SK-N-SH treated with all-trans-retinoic acid at 6 μM for 48 hours (cell line): ENCODE data around the gene CENPM.

ENCODE experiments used
- ATAC-seq: fragments of 200-7000 bp; cut with Tn5 transposase; 3 replicates; pipeline ENCODE4 v1.9.1; 2020; ENCODE audit warnings: mild to moderate bottlenecking, moderate library complexity
- ARNTL ChIP-seq: fragments of 450-650 bp; formaldehyde crosslinking; IDR thresholded peaks from 2 replicates; pipeline ENCODE4 v1.5.0; 2020; ENCODE audit warnings: low read depth, mild to moderate bottlenecking, moderate library complexity, borderline replicate concordance
- BACH2 ChIP-seq: fragments of 250-450 bp; sonication (Bioruptor Pico); IDR thresholded peaks from 2 replicates; pipeline ENCODE4 v1.9.0; 2021; ENCODE audit warnings: mild to moderate bottlenecking, borderline replicate concordance
- CREB5 ChIP-seq: fragments of 250-450 bp; sonication (Bioruptor Pico); IDR thresholded peaks from 2 replicates; pipeline ENCODE4 v1.5.1; 2020; ENCODE audit warnings: low read depth, mild to moderate bottlenecking, moderate library complexity
- CSRNP3 ChIP-seq: fragments of 250-450 bp; sonication (Bioruptor Pico); IDR thresholded peaks from 2 replicates; pipeline ENCODE4 v1.5.1; 2021; ENCODE audit warnings: mild to moderate bottlenecking, moderate library complexity
- ESRRG ChIP-seq: fragments of 250-450 bp; sonication (Bioruptor Pico); IDR thresholded peaks from 2 replicates; pipeline ENCODE4 v1.6.1; 2021; ENCODE audit warnings: mild to moderate bottlenecking
- GLIS3 ChIP-seq: fragments of 250-450 bp; sonication (Bioruptor Pico); IDR thresholded peaks from 2 replicates; pipeline ENCODE4 v1.5.0; 2020; ENCODE audit warnings: mild to moderate bottlenecking, moderate library complexity
- ISL1 ChIP-seq: fragments of 250-450 bp; sonication (Bioruptor Pico); IDR thresholded peaks from 2 replicates; pipeline ENCODE4 v2.1.2; 2022; ENCODE audit warnings: mild to moderate bottlenecking, moderate library complexity
- OSR1 ChIP-seq: fragments of 250-450 bp; sonication (Bioruptor Pico); IDR thresholded peaks from 2 replicates; pipeline ENCODE4 v1.8.0; 2022; ENCODE audit warnings: moderate library complexity, mild to moderate bottlenecking, inconsistent platforms
- PATZ1 ChIP-seq: fragments of 250-450 bp; sonication (Bioruptor Pico); IDR thresholded peaks from 2 replicates; pipeline ENCODE4 v1.8.0; 2020; ENCODE audit warnings: mild to moderate bottlenecking, moderate library complexity, borderline replicate concordance
- POU6F1 ChIP-seq: fragments of 250-450 bp; sonication (Bioruptor Pico); IDR thresholded peaks from 2 replicates; pipeline ENCODE4 v1.8.0; 2021; ENCODE audit warnings: low read depth, mild to moderate bottlenecking, moderate library complexity, borderline replicate concordance
- PPARA ChIP-seq: fragments of 250-450 bp; sonication (Bioruptor Pico); IDR thresholded peaks from 2 replicates; pipeline ENCODE4 v1.5.0; 2020; ENCODE audit warnings: mild to moderate bottlenecking, borderline replicate concordance
- RARB ChIP-seq: fragments of 250-450 bp; sonication (Bioruptor Pico); IDR thresholded peaks from 2 replicates; pipeline ENCODE4 v1.8.0; 2021; ENCODE audit warnings: mild to moderate bottlenecking, moderate library complexity
- SNAI2 ChIP-seq: fragments of 250-450 bp; sonication (Bioruptor Pico); IDR thresholded peaks from 2 replicates; pipeline ENCODE4 v1.5.0; 2020; ENCODE audit warnings: mild to moderate bottlenecking, moderate library complexity
- TCF4 ChIP-seq: fragments of 250-450 bp; sonication (Bioruptor Pico); IDR thresholded peaks from 2 replicates; pipeline ENCODE4 v1.8.0; 2021; ENCODE audit warnings: mild to moderate bottlenecking, moderate library complexity, borderline replicate concordance
- TOX ChIP-seq: fragments of 250-450 bp; sonication (Bioruptor Pico); IDR thresholded peaks from 2 replicates; pipeline ENCODE4 v1.8.0; 2021; ENCODE audit warnings: mild to moderate bottlenecking, moderate library complexity, borderline replicate concordance
- TSHZ2 ChIP-seq: fragments of 250-450 bp; sonication (Bioruptor Pico); IDR thresholded peaks from 2 replicates; pipeline ENCODE4 v1.5.0; 2020; ENCODE audit warnings: mild to moderate bottlenecking, moderate library complexity
- ZC3H10 ChIP-seq: fragments of 250-450 bp; sonication (Bioruptor Pico); IDR thresholded peaks from 2 replicates; pipeline ENCODE4 v1.5.1; 2021; ENCODE audit warnings: mild to moderate bottlenecking, moderate library complexity
- ZFP3 ChIP-seq: fragments of 250-450 bp; sonication (Bioruptor Pico); IDR thresholded peaks from 2 replicates; pipeline ENCODE4 v1.5.0; 2020; ENCODE audit warnings: mild to moderate bottlenecking, moderate library complexity
- ZNF565 ChIP-seq: fragments of 450-650 bp; formaldehyde crosslinking; conservative IDR thresholded peaks from 2 replicates; pipeline ENCODE4 v1.5.0; 2020; ENCODE audit warnings: low read depth, mild to moderate bottlenecking, moderate library complexity
- ZNF70 ChIP-seq: fragments of 450-650 bp; formaldehyde crosslinking; IDR thresholded peaks from 2 replicates; pipeline ENCODE4 v1.5.0; 2020; ENCODE audit warnings: mild to moderate bottlenecking, moderate library complexity
- ZNF8 ChIP-seq: fragments of 450-650 bp; formaldehyde crosslinking; IDR thresholded peaks from 2 replicates; pipeline ENCODE4 v1.5.0; 2020; ENCODE audit warnings: mild to moderate bottlenecking, moderate library complexity

The CENPM gene

DNA sequence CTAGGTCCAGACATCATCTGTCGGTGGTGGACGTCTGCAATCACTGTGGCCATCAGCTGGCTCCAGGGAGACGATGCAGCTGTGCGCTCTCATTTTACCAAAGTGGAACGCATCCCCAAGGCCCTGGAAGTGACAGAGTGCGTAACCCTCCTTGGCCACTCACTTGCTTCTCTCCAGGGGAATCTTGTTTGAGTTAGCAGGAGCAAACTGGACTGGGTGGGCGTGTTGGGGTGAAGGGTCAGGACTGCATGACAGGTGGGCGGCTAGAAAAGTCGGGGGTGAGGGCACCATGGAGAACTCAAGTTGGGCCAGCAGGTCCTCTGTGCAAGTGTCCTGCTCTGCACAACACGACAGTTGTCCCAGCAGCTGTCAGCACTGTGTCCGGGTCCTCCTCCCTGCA lies 48.3 kb downstream of the CENPM start:
- ATAC-seq = no peak

DNA sequence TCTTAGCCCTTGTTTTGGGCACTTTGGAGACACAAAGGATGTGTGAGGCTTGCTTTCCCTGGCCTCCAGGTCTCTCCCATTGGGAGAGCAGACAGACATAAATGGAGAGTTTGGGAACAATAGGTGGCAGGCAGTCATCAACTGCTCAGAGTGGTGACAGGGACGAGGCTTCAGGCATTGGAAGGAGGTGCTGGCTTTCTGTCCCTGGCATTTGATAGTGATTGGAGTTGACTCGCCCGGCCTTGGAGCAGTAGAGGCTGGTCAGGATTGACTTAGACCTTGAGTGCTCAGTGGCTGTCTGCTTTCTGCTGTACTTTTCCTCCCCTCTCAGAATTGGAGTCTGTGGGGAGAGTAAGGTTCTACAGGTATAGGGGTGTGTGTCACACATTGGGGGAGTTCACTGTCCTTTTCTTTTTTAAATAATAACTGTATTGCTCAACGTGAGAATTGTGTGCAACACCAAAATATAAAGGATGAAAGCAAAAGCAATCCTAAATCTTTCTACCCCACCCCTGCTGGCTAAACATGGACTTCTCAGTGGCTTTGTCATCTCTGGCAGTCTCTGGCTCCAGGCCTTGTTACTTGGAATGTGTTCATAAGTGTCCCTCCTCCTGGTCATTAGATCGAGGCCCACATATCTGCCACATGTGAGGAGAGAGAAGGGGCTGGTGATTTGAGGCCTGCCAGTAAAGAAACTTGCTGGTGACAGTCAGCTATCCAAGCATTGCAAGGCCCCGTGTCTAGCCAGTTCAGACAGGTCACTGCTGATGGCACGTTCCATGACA lies 53.2 kb downstream of the CENPM start:
- no peak for TF ChIP-seq RARB (CRISPR knock-in tag)
- TF ChIP-seq SNAI2 (CRISPR knock-in tag) = no peak
- no peak for TF ChIP-seq ESRRG
- TF ChIP-seq CREB5 (CRISPR knock-in tag) = no peak
- TF ChIP-seq TCF4 (CRISPR knock-in tag) = no peak
- TF ChIP-seq TSHZ2 (CRISPR knock-in tag) = no peak
- no peak for TF ChIP-seq ZFP3 (CRISPR knock-in tag)
- no peak for TF ChIP-seq ZC3H10 (CRISPR knock-in tag)
- TF ChIP-seq TOX (CRISPR knock-in tag) = no peak
- no peak for TF ChIP-seq OSR1
- TF ChIP-seq ZNF70 (CRISPR knock-in tag) = no peak
- no peak for TF ChIP-seq PATZ1 (CRISPR knock-in tag)
- TF ChIP-seq POU6F1 (CRISPR knock-in tag) = no peak
- TF ChIP-seq PPARA (CRISPR knock-in tag) = no peak
- TF ChIP-seq ARNTL (CRISPR knock-in tag) = no peak
- no peak for TF ChIP-seq CSRNP3 (CRISPR knock-in tag)
- ATAC-seq = no peak

More for the DNA sequence above, 48.3 kb downstream of the CENPM start:
- no peak for TF ChIP-seq ZNF70 (CRISPR knock-in tag)
- no peak for TF ChIP-seq GLIS3 (CRISPR knock-in tag)
- TF ChIP-seq ESRRG = no peak
- TF ChIP-seq ZNF8 = no peak
- TF ChIP-seq TCF4 (CRISPR knock-in tag) = no peak
- TF ChIP-seq ZC3H10 (CRISPR knock-in tag) = no peak
- TF ChIP-seq ARNTL (CRISPR knock-in tag) = no peak
- TF ChIP-seq CREB5 (CRISPR knock-in tag) = no peak

- no peak for ATAC-seq
- no peak for TF ChIP-seq ESRRG
- no peak for TF ChIP-seq ISL1 (CRISPR knock-in tag)
- TF ChIP-seq BACH2 (CRISPR knock-in tag) = no peak
- no peak for TF ChIP-seq ARNTL (CRISPR knock-in tag)
- TF ChIP-seq ZNF565 (CRISPR knock-in tag) = no peak
- TF ChIP-seq CREB5 (CRISPR knock-in tag) = no peak
- TF ChIP-seq POU6F1 (CRISPR knock-in tag) = no peak
- no peak for TF ChIP-seq ZFP3 (CRISPR knock-in tag)
- no peak for TF ChIP-seq TOX (CRISPR knock-in tag)
These were observed 54.2 kb downstream of the CENPM start for GRCh38 chr22:41892721-41893120.
